SK-N-SH (cell line): Measurements from ENCODE around the gene MACROD2. TPM values are rescaled to one million over a fixed set of nuclear protein-coding genes. Genes with fewer than 3 reads are reported as not detected.

Source experiments
- CTCF ChIA-PET: fragments of 300-600, 350-600 bp; formaldehyde crosslinking; extraction: SDS; loops from one replicate; lab custom pipeline; 2021; lab: Yijun Ruan, JAX
- POLR2A ChIA-PET: fragments of 350-600 bp; sonication (Branson Sonifier 250); formaldehyde crosslinking; extraction: SDS; loops from one replicate; lab custom pipeline; 2020; ENCODE audit warnings: antibody characterized with exemption, inconsistent platforms; lab: Yijun Ruan, JAX
- DNase-seq: peaks from one replicate; pipeline ENCODE4 v3.0.0; 2012
- H2AFZ ChIP-seq: fragments of 200-600 bp; sonication (generic); 2 replicates; pipeline ENCODE4 v1.8.1; 2016; ENCODE audit warnings: antibody characterized with exemption, mild to moderate bottlenecking, low read depth
- H3F3A ChIP-seq: fragments of 200-600 bp; sonication (generic); replicated peaks from 2 replicates; pipeline ENCODE3; 2016; ENCODE audit warnings: antibody characterized with exemption, mild to moderate bottlenecking; ENCODE audit not compliant: insufficient read depth
- H3K27ac ChIP-seq, 2 experiments: fragments of 200-500 bp in 1 of 2; fragments of 200-600 bp in 1 of 2; sonication (Bioruptor generic) in 1 of 2; sonication (generic), shearing (Covaris generic) in 1 of 2; 2 replicates each; pipeline versions ENCODE4 v1.5.1 to v1.6.1; 2014 to 2016; ENCODE audit warnings: low read depth in 2 of 2, inconsistent platforms in 1 of 2, low read length in 1 of 2, mild to moderate bottlenecking in 1 of 2, mixed read lengths in 1 of 2
- H3K27me3 ChIP-seq: fragments of 200-600 bp; sonication (generic), shearing (Covaris generic); 2 replicates; pipeline ENCODE4 v1.6.1; 2016; ENCODE audit warnings: mixed run types; ENCODE audit not compliant: insufficient read depth
- H3K36me3 ChIP-seq, 2 experiments: fragments of 200-500 bp in 1 of 2; fragments of 200-600 bp in 1 of 2; sonication (Bioruptor generic) in 1 of 2; sonication (generic) in 1 of 2; replicated peaks in 1 of 2; 2 replicates each; pipeline versions ENCODE3 to v1.5.1; 2014 to 2016; ENCODE audit warnings: low read length in 1 of 2, mild to moderate bottlenecking in 1 of 2; ENCODE audit not compliant: insufficient read depth in 2 of 2, control insufficient read depth in 1 of 2
- H3K4me1 ChIP-seq, 2 experiments: fragments of 200-500 bp in 1 of 2; fragments of 200-600 bp in 1 of 2; sonication (Bioruptor generic) in 1 of 2; sonication (generic), shearing (Covaris generic) in 1 of 2; 2 replicates each; pipeline versions ENCODE4 v1.5.1 to v1.6.1; 2014 to 2016; ENCODE audit warnings: low read depth in 1 of 2, low read length in 1 of 2, mixed run types in 1 of 2; ENCODE audit not compliant: insufficient read depth in 2 of 2, control insufficient read depth in 1 of 2
- H3K4me2 ChIP-seq: fragments of 200-600 bp; sonication (generic), shearing (Covaris generic); 2 replicates; pipeline ENCODE4 v1.6.1; 2017; ENCODE audit warnings: mixed run types
- H3K4me3 ChIP-seq, 2 experiments: fragments of 200-500 bp in 1 of 2; fragments of 200-600 bp in 1 of 2; sonication (Bioruptor generic) in 1 of 2; sonication (generic), shearing (Covaris generic) in 1 of 2; 2 replicates each; pipeline versions ENCODE4 v1.5.1 to v1.8.1; 2014 to 2016; ENCODE audit warnings: low read depth in 2 of 2, inconsistent platforms in 1 of 2, low read length in 1 of 2, mild to moderate bottlenecking in 1 of 2, mixed read lengths in 1 of 2, moderate library complexity in 1 of 2
- H3K79me2 ChIP-seq: fragments of 200-600 bp; sonication (generic); 2 replicates; pipeline ENCODE4 v1.8.1; 2017; ENCODE audit warnings: mild to moderate bottlenecking; ENCODE audit not compliant: insufficient read depth
- H3K9ac ChIP-seq: fragments of 200-600 bp; sonication (generic); 2 replicates; pipeline ENCODE4 v1.6.1; 2017; ENCODE audit warnings: mixed run types
- H3K9me2 ChIP-seq: fragments of 200-600 bp; sonication (generic); 2 replicates; pipeline ENCODE4 v1.6.1; 2017; ENCODE audit warnings: mixed run types
- H3K9me3 ChIP-seq: fragments of 200-600 bp; sonication (generic); 2 replicates; pipeline ENCODE4 v1.6.1; 2017; ENCODE audit warnings: mixed run types, mild to moderate bottlenecking, moderate library complexity
- H4K20me1 ChIP-seq: fragments of 200-600 bp; sonication (generic); 2 replicates; pipeline ENCODE4 v1.6.1; 2017; ENCODE audit warnings: mild to moderate bottlenecking, mixed run types; ENCODE audit not compliant: insufficient read depth
- CHD2 ChIP-seq: fragments of 150-350 bp; IDR thresholded peaks from 2 replicates; pipeline ENCODE4 v1.6.1; 2018; ENCODE audit warnings: low read length; ENCODE audit not compliant: partially characterized antibody
- ELF1 ChIP-seq: IDR thresholded peaks from 2 replicates; pipeline ENCODE4 v1.4.0; 2012
- EP300 ChIP-seq, 2 experiments: IDR thresholded peaks; 2 replicates each; pipeline versions ENCODE4 v1.4.0 to v1.6.1; 2012; ENCODE audit warnings: borderline replicate concordance in 1 of 2, low read depth in 1 of 2, low read length in 1 of 2
- EZH2phosphoT487 ChIP-seq: fragments of 200-600 bp; sonication (generic); IDR thresholded peaks from 2 replicates; pipeline ENCODE4 v1.6.1; 2017; ENCODE audit warnings: low read depth, mixed run types, mild to moderate bottlenecking, antibody characterized with exemption, moderate library complexity, borderline replicate concordance
- FOXM1 ChIP-seq: IDR thresholded peaks from 2 replicates; pipeline ENCODE4 v1.4.0; 2012; ENCODE audit warnings: low read depth, mild to moderate bottlenecking
- GATA2 ChIP-seq: sonication (generic); formaldehyde crosslinking; IDR thresholded peaks from 2 replicates; pipeline ENCODE4 v1.5.0; 2020; ENCODE audit warnings: mild to moderate bottlenecking, missing genetic modification reagents
- MAX ChIP-seq: IDR thresholded peaks from 2 replicates; pipeline ENCODE4 v1.4.0; 2012; ENCODE audit warnings: low read depth
- MEF2A ChIP-seq: IDR thresholded peaks from 2 replicates; pipeline ENCODE4 v1.4.0; 2012; ENCODE audit warnings: low read depth, borderline replicate concordance
- MXI1 ChIP-seq: IDR thresholded peaks from 2 replicates; pipeline ENCODE4 v1.6.1; 2012; ENCODE audit warnings: mild to moderate bottlenecking, low read depth, low read length, improper control_type of control experiment
- NRF1 ChIP-seq: IDR thresholded peaks from 2 replicates; pipeline ENCODE4 v1.6.1; 2012; ENCODE audit warnings: low read depth, mild to moderate bottlenecking, low read length
- PBX3 ChIP-seq: IDR thresholded peaks from 2 replicates; pipeline ENCODE4; 2012
- RCOR1 ChIP-seq: fragments of 150-350 bp; IDR thresholded peaks from 2 replicates; pipeline ENCODE4 v1.6.1; 2017; ENCODE audit warnings: antibody characterized with exemption, low read length
- RXRA ChIP-seq: IDR thresholded peaks from 2 replicates; pipeline ENCODE4 v1.4.0; 2012; ENCODE audit warnings: low read depth, mild to moderate bottlenecking, borderline replicate concordance
- SIN3A ChIP-seq: IDR thresholded peaks from 2 replicates; pipeline ENCODE4 v1.6.1; 2012; ENCODE audit warnings: low read depth, mild to moderate bottlenecking, low read length, moderate library complexity, borderline replicate concordance
- SMC3 ChIP-seq: IDR thresholded peaks from 2 replicates; pipeline ENCODE4 v1.6.1; 2012; ENCODE audit warnings: low read depth, low read length, improper control_type of control experiment
- TCF12 ChIP-seq: IDR thresholded peaks from 2 replicates; pipeline ENCODE4 v1.4.0; 2012
- YY1 ChIP-seq: IDR thresholded peaks from 2 replicates; pipeline ENCODE4 v1.4.0; 2012; ENCODE audit warnings: low read depth, mild to moderate bottlenecking
- ZBTB33 ChIP-seq: IDR thresholded peaks from 2 replicates; pipeline ENCODE4 v1.4.0; 2012; ENCODE audit warnings: low read depth, borderline replicate concordance
- WGBS: methylation state at CpG from one replicate; pipeline ENCODE4 v1.1.6; 2017; ENCODE audit warnings: low lambda C conversion rate; 5-methylcytosine and 5-hydroxymethylcytosine counted together
- polyA plus RNA-seq, 3 experiments: library from polyadenylated mRNA; depleted of rRNA; stranded (reverse); fragments of >200 nt; gene quantifications; 2 replicates each; pipeline ENCODE4 v1.2.3, GENCODE V29; 2012

The MACROD2 gene
- polyA plus RNA-seq, 1 of the 3 experiments (the other 2 are of a cell fraction): 0.33 TPM

- Histone ChIP-seq H3K9me3 (no peaks in the 10 kb centered on the region), H3K4me1 (no peaks in the 10 kb centered on the region), H3K9ac (no peak overlapping the region), H3K9me2 (no peaks in the 10 kb centered on the region), H3K36me3 (no peaks in the 10 kb centered on the region), H2AFZ (no peak overlapping the region), H4K20me1 (no peaks in the 10 kb centered on the region), H3K79me2 (no peaks in the 10 kb centered on the region), H3K27ac (no peak overlapping the region), H3K4me2 (no peak overlapping the region), H3F3A (no peaks in the 10 kb centered on the region), H3K4me3 (no peak overlapping the region), H3K27me3 (no peaks in the 10 kb centered on the region)
- ChIA-PET POLR2A (no interaction called here), CTCF (interaction anchor here (0.7 kb wide), 1 partner anchor 61 kb away, joined by 3 read pairs; no protein-coding TSS in a partner anchor)
- DNase-seq: no peak
- WGBS: 47% methylated on average over 5 of the region's 5 CpGs
- no peak for TF ChIP-seq SMC3
- TF ChIP-seq TCF12: no peak
- TF ChIP-seq NRF1: no peak
- no peak for TF ChIP-seq EZH2phosphoT487
- TF ChIP-seq MXI1: no peak
- TF ChIP-seq SIN3A: no peak
- no peak for TF ChIP-seq YY1
- no peak for TF ChIP-seq CHD2
- TF ChIP-seq GATA2 (CRISPR knock-in tag): no peak
- TF ChIP-seq ZBTB33: no peak
- no peak for TF ChIP-seq MEF2A
- TF ChIP-seq PBX3: no peak
- TF ChIP-seq RXRA: no peak
- no peak for TF ChIP-seq EP300 (IDR thresholded peaks at IDR 0.05; ENCODE audit: borderline replicate concordance in 1 of 2, low read depth in 1 of 2, low read length in 1 of 2)
- no peak for TF ChIP-seq ELF1
Observed at GRCh38 chr20:15637950-15638754, 1642.8 kb downstream of the MACROD2 start.

- WGBS: 69% methylated on average over 5 of the region's 5 CpGs
- DNase-seq: no peak
- POLR2A ChIA-PET: no interaction called here
- Histone ChIP-seq H3K4me1 (no peaks in the 10 kb centered on the region), H3K9ac (no peak overlapping the region), H3K27me3 (no peaks in the 10 kb centered on the region), H3K4me2 (no peak overlapping the region), H3K9me2 (no peaks in the 10 kb centered on the region), H3F3A (no peaks in the 10 kb centered on the region), H4K20me1 (no peaks in the 10 kb centered on the region), H2AFZ (no peak overlapping the region), H3K36me3 (no peaks in the 10 kb centered on the region), H3K79me2 (no peaks in the 10 kb centered on the region), H3K4me3 (no peak overlapping the region), H3K9me3 (no peaks in the 10 kb centered on the region), H3K27ac (no peak overlapping the region)
- no peak for TF ChIP-seq TCF12
- no peak for TF ChIP-seq RCOR1
- TF ChIP-seq EZH2phosphoT487: no peak
- no peak for TF ChIP-seq FOXM1
- TF ChIP-seq MEF2A: no peak
- TF ChIP-seq ELF1: no peak
- no peak for TF ChIP-seq MAX
- no peak for TF ChIP-seq PBX3
- no peak for TF ChIP-seq SMC3
- no peak for TF ChIP-seq EP300 (IDR thresholded peaks at IDR 0.05; ENCODE audit: borderline replicate concordance in 1 of 2, low read depth in 1 of 2, low read length in 1 of 2)
- CTCF ChIA-PET: interaction anchor here (0.7 kb wide), 1 partner anchor 62 kb away, joined by 3 read pairs; no protein-coding TSS in a partner anchor
Observed at GRCh38 chr20:15638816-15639215, 1643.5 kb downstream of the MACROD2 start.
